IMR-90 (cell line): ENCODE data around the gene ZNF416.

Experiments
- CHD1 ChIP-seq: IDR thresholded peaks from 2 replicates; pipeline ENCODE4 v1.6.1; 2012; ENCODE audit warnings: low read depth, low read length, improper control_type of control experiment
- CTCF ChIP-seq: conservative IDR thresholded peaks from 2 replicates; pipeline ENCODE4 v1.5.1; 2012; ENCODE audit warnings: mild to moderate bottlenecking, low read depth, low read length, improper control_type of control experiment
- ELK1 ChIP-seq: fragments of 150-350 bp; IDR thresholded peaks from 2 replicates; pipeline ENCODE4 v1.6.1; 2016; ENCODE audit warnings: low read depth, mild to moderate bottlenecking, low read length, moderate library complexity, borderline replicate concordance
- FOS ChIP-seq: fragments of 150-350 bp; IDR thresholded peaks from 2 replicates; pipeline ENCODE4 v1.6.1; 2016; ENCODE audit warnings: low read depth, low read length
- NFE2L2 ChIP-seq: fragments of 150-350 bp; IDR thresholded peaks from 2 replicates; pipeline ENCODE4 v1.6.1; 2016; ENCODE audit warnings: low read depth, mild to moderate bottlenecking, low read length
- POLR2A ChIP-seq: IDR thresholded peaks from 2 replicates; pipeline ENCODE4 v1.6.1; 2012; ENCODE audit warnings: mild to moderate bottlenecking, low read depth, low read length
- RCOR1 ChIP-seq: IDR thresholded peaks from 2 replicates; pipeline ENCODE4 v1.6.1; 2012; ENCODE audit warnings: mild to moderate bottlenecking, low read length, improper control_type of control experiment; ENCODE audit not compliant: insufficient replicate concordance
- SMC3 ChIP-seq: fragments of 150-350 bp; IDR thresholded peaks from 2 replicates; pipeline ENCODE4 v1.6.1; 2016; ENCODE audit warnings: low read depth, mild to moderate bottlenecking, antibody characterized with exemption, low read length, moderate library complexity
- USF2 ChIP-seq: fragments of 150-350 bp; IDR thresholded peaks from 2 replicates; pipeline ENCODE4 v1.6.1; 2017; ENCODE audit warnings: mild to moderate bottlenecking, antibody characterized with exemption, low read length, low read depth

GRCh38 chr19:57527136-57527881, 51.4 kb downstream of the ZNF416 start, which contains the start of gene ZNF549:
- TF ChIP-seq CTCF (no peak), FOS (no peak), POLR2A (no peak), SMC3 (no peak), USF2 (peak; percentile 71), RCOR1 (no peak), NFE2L2 (no peak), CHD1 (no peak), ELK1 (no peak)
